ENCODE data around the gene DTD1.

GRCh38 chr20:18543216-18543615 lies 44.6 kb upstream of the DTD1 start:
- TF ChIP-seq ZNF629 (CRISPR knock-in tag; conservative IDR thresholded peaks at IDR 0.05) (no peak), POLR2A (IDR thresholded peaks at IDR 0.05; ENCODE audit: insufficient read depth in 1 of 2, low read depth in 2 of 2, low read length in 2 of 2) (no peak), STAT6 (CRISPR knock-in tag; IDR thresholded peaks at IDR 0.05; ENCODE audit: borderline replicate concordance) (no peak)
- TF ChIP-seq, protein P1, sequence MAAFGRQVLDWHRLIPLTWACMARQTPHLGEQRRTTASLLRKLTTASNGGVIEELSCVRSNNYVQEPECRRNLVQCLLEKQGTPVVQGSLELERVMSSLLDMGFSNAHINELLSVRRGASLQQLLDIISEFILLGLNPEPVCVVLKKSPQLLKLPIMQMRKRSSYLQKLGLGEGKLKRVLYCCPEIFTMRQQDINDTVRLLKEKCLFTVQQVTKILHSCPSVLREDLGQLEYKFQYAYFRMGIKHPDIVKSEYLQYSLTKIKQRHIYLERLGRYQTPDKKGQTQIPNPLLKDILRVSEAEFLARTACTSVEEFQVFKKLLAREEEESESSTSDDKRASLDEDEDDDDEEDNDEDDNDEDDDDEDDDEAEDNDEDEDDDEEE (CRISPR knock-in tag; IDR thresholded peaks at IDR 0.05) = no peak
